PFSK-1 (cell line): ENCODE measurements around the gene INA.

Experiments
- FOXP2 ChIP-seq: optimal IDR thresholded peaks from 2 replicates; pipeline ENCODE3; 2011; ENCODE audit warnings: borderline replicate concordance, control low read depth, inconsistent platforms; ENCODE audit not compliant: insufficient read depth; ENCODE audit errors: extremely low read length, extremely low read depth
- POLR2AphosphoS5 ChIP-seq: IDR thresholded peaks from 2 replicates; pipeline ENCODE4 v1.6.1; 2012; ENCODE audit warnings: low read depth, mild to moderate bottlenecking, control low read depth, low read length, moderate library complexity
- SIN3A ChIP-seq: IDR thresholded peaks from 2 replicates; pipeline ENCODE4 v1.6.1; 2012; ENCODE audit warnings: mild to moderate bottlenecking, low read length, moderate library complexity, borderline replicate concordance; ENCODE audit not compliant: insufficient read depth
- TAF1 ChIP-seq: IDR thresholded peaks from 2 replicates; pipeline ENCODE4 v1.6.1; 2012; ENCODE audit warnings: low read length, control low read depth, borderline replicate concordance; ENCODE audit not compliant: insufficient read depth
- TF ChIP-seq, protein P1 (sequence below), 2 experiments: IDR thresholded peaks; 2 replicates each; pipeline versions ENCODE4 v1.6.1 to v1.8.0; 2011 to 2012; ENCODE audit warnings: low read depth in 2 of 2, low read length in 2 of 2, control low read depth in 1 of 2, inconsistent platforms in 1 of 2, mild to moderate bottlenecking in 1 of 2, moderate library complexity in 1 of 2; ENCODE audit not compliant: insufficient read depth in 1 of 2

GRCh38 chr10:103284170-103284569, 7.2 kb downstream of the INA start:
- TF ChIP-seq, protein P1, sequence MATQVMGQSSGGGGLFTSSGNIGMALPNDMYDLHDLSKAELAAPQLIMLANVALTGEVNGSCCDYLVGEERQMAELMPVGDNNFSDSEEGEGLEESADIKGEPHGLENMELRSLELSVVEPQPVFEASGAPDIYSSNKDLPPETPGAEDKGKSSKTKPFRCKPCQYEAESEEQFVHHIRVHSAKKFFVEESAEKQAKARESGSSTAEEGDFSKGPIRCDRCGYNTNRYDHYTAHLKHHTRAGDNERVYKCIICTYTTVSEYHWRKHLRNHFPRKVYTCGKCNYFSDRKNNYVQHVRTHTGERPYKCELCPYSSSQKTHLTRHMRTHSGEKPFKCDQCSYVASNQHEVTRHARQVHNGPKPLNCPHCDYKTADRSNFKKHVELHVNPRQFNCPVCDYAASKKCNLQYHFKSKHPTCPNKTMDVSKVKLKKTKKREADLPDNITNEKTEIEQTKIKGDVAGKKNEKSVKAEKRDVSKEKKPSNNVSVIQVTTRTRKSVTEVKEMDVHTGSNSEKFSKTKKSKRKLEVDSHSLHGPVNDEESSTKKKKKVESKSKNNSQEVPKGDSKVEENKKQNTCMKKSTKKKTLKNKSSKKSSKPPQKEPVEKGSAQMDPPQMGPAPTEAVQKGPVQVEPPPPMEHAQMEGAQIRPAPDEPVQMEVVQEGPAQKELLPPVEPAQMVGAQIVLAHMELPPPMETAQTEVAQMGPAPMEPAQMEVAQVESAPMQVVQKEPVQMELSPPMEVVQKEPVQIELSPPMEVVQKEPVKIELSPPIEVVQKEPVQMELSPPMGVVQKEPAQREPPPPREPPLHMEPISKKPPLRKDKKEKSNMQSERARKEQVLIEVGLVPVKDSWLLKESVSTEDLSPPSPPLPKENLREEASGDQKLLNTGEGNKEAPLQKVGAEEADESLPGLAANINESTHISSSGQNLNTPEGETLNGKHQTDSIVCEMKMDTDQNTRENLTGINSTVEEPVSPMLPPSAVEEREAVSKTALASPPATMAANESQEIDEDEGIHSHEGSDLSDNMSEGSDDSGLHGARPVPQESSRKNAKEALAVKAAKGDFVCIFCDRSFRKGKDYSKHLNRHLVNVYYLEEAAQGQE (IDR thresholded peaks at IDR 0.05; ENCODE audit: insufficient read depth in 1 of 2, low read depth in 2 of 2, low read length in 2 of 2), result no peak
- TF ChIP-seq POLR2AphosphoS5, result no peak
- TF ChIP-seq TAF1, result no peak
- TF ChIP-seq SIN3A, result no peak
- TF ChIP-seq FOXP2, result no peak
